Measurements from ENCODE around the gene ABHD12B.
A peak's percentile ranks its signal among the peaks of the same experiment; 100 is the strongest.
"Not testable (repeated sequence)": the region's sequence is repeated elsewhere in the genome, so short reads cannot be mapped to it uniquely, and the experiment has no call there.

The ABHD12B gene

DNA sequence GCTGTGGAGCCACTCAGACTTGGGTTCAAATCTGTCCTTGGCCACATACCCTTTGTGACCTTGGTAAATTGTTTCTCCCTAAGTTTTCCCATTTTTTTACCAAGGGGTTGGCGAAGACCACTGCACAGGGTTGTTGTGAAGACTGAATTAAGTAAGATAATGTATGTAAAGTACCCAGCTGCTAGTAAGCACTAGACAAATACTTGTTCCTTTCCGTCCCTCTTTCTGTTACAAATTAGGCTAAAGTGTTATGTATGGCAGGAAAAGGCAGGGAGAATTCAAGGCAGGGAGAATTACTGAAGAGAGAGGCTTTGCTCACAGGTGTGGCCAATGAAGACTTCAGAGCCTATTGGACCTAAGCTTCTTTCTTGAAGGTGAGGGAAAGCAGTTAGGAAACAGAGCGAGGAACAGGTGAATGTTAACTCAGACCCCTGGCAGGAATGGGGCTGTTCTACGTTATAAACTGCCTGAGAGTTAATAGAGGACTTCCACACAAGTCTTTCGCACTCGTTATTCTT, 25.9 kb downstream of the ABHD12B start:
- no peak for DNase-seq

DNA sequence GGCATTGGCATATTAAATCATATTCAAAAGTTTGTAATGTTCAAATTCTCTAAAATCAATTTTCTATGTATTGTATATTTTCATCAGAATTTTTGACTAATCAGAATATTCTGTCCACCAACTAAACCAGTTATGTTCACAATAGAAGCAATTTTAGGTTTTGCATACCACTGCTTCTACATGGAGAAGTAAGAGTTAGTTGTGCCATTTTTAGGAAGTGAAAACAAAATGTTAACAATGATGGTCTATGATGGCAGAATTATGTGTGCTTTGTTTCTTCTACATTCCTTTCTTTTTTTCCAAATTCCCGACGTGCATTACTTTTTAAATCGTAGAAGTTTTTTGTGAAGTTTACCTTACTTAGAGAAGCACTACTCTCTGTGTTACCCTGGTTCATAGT, 29.5 kb downstream of the ABHD12B start:
- DNase-seq: no peak

DNA sequence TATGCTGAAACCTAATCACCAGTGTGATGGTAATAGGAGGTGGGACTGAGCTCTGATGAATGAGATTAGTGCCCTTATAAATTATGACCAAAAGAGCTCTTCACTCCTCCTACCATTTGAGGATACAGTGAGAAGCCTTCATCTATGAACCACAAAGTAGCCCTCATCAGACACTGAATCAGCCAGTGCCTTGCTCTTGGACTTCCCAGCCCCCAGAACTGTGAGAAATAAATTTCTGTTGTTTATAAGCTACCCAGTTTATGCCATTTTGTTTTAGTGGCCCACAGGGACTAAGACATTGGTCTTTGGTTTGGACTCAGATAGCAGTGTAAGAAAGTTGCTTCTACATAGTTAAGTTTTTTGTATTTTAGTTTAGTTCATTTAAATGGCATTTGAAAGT, 32.9 kb downstream of the ABHD12B start:
- DNase-seq: no peak

DNA sequence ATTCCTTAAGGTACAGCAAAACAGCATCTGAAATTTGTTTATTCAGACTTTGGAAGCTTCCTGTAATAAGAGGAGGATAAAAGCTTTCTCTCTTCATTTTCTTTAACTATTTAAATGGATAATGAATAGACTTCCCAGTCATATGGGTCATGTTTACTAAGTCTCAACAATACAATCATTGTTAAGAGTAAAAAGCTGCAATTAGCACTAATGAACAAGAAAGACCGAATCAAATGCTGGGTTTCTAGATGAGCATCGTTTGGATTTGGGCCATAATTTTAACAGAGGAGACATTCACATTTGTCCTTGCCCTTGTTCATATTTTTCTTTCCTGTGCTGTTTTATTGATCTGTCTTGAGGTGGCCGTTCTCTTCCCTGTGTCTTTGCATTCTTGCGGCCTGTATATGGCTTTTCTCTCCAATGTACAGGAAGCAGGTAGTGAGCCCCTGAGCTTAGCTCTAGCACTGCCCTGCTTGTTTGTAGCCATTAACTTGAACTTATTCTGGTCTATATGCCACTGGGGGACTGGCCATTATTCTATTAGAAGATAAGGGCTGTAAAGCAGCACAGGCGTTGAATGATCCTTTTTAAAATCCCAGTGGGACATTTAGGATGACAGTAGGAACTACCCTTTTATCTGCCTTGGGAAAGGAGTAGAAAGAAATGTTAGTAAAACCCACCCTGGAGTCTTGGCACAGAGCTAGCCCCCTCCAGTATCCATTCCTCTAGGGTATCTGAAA, 34.6 kb downstream of the ABHD12B start:
- DNase-seq: no peak

DNA sequence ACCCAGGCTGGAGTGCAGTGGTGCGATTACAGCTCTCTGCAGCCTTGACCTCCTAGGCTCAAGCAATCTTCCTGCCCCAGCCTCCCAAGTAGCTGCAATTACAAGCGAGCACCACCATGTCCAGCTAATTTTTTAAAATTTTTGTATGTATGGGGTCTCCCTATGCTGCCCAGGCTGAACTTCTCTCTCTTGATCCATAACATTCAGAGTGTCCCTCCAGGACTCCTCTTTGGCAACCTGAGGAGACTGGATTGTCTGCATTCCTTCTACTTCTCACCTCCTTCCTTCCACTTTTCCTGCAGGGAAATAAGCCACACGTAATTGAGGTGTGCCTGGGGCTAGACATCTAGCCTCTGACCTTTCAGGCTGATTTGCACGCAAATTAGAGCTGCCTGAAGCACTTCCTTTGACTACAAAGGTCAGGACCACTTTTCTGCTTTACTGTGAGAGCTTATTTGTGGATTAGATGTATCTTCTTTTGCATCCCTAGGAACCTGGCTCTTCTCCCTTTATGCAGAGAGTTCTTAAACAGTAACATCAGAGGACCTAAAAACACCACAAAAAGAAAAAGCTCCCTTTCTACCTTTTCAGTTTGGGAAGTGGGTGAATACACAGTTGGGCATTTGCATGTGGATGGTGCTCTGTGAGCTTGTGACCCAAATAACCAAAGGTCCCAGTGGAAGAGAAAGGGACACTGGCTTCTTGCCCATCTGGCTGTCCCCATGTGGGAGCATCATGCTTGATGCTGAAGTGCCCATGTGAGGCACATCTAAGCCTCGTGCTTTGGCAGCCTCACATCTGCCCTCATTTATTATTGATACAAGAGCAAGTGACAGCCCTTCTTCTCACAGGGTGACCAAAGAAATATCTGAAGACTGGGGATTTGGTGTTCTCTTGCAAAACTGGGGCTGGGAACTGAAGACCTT, 38.9 kb downstream of the ABHD12B start:
- no peak for DNase-seq

DNA sequence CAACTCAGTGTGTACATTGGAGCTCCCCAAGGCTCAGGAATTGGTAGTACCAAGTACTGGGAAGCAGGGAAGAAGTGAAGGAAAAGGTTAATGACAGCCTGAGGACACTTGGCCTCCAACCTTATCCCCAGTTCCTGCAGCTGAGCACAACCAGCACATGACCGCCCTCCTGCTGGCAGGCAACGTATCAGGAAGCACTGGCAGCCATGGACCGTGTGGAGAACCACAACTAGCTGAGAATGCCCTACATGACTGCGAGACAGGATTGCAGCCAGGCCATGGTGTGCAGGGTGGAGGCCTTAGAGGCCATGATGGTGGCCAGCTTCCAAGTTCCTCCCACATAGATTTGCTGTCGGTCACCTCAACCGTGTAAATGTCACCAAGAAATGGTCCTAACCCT, 45.6 kb downstream of the ABHD12B start:
- DNase-seq: no peak

DNA sequence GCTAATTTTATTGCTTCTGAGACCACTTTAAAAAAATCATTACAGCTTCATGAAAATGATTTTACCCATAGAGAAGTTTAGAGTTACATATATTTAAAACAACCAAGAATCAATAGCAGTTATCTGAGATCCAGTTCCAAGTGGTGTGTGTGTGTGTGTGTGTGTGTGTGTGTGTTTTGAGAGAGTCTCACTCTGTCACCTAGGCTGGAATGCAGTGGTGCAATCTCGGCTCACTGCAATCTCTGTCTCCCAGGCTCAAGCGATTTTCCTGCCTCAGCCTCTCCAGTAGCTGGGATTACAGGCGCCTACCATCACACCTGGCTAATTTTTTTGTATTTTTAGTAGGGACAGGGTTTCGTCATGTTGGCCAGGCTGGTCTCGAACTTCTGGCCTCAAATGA, 47.7 kb downstream of the ABHD12B start:
- not testable (repeated sequence) for DNase-seq

DNA sequence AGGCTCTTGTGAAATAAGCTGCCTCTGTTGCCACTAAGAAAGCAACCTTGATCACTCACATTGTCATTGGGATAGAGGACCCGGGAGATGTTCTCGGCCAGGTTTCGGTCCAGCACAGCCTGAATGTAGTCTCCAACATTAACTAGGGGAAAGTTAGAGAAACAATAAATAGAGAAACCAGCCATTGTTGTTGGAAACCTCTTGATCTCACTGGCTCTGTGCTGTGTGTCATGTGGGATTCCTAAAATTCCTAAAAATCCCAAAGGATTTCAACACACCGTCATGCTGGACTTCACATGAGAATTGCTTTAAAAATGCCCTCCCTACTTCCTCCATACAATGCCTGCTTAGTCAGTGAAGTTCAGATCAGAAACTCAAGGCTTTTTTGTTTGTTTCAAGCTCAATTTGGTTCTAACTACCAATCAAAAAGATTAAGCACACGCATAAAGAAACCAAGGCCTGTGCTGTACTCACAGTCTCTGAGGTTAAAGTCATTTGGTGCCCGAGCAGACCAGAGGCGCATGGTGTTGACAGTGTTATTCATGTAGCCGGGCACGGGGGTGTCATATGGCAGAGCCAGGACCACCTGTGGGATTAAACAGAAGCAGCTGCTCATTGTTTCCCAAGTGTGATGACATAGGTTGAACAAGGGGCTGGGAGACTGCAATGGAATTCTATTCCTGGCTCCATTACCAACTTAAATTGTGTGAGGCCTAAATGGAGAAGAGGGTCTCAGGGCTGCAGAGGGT, 48.8 kb downstream of the ABHD12B start:
- peak; percentile 19 for DNase-seq

DNA sequence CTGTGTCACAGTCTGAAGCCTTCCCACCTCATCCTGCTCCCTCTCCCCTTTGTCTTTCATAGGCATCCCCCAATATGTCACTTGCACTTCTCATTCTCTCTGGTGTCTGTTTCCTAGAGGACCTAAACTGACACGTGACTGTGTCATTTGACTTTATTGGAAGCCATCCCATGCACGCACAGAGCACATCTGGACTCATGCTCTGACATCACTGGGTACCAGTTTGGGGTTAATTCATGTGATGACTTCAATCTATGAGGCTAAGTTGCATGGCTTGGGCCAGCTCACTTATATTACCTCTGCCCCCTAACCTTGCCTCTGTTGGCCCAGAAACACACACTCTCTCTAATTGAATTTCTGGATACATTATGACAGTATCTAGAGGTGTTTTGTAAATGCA, 51.0 kb downstream of the ABHD12B start:
- DNase-seq: no peak

DNA sequence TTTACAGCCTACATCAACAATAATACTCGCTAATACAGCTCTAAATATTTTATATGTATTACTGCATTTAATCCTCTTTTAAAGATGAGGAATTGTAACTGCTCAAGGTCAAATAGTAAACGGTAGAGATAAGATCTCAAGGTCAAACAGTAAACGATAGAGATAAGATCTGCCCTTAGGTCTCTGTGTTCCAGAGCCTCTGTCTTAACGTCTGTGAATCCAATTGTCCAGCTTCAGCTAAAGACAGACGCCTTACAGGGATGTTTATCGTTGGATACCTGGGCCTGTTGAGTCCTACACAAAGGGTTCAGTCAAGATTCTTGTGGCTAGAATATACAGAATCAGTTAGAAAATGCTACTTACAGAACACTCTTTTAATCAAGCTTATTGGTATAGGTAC, 52.4 kb downstream of the ABHD12B start:
- DNase-seq: no peak

DNA sequence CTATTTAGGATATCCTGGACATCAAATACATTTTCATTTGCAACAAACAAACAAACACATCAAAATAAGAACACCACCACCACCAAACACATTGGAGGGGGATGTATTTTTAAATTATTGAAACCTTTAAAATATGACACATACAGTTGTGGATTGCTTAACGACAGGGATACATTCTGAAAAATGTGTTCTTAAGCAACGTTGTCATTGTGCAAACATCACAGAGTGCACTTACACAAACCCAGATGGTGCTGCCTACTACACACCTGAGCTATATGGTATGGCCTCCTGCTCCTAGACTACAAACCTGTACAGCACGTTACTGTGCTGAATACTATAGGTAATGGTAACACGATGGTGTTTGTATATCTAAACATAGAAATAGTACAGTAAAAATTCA, 53.0 kb downstream of the ABHD12B start:
- no peak for DNase-seq

DNA sequence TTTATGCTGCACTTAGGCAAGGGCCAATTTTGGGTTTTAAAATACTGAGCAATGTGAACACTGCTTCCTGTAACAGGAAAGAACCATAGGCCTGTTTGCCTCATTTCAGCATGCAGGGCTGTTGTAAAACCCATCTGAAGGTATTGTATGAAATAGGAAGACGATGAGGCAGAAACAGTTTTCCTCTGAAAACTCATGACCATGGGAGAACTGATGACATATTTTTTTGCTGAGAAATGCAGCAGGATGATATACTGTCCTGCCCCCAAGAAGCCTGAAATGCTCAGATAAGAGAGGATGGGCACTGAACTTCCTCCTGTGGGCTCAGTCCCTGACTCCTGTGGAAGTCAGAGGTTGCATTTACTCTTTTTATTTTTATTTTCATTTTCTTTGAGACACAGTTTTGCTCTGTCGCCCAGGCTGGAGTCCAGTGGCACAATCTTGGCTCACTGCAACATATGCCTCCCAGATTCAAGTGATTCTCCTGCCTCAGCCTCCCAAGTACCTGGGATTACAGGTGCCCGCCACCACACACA, 55.1 kb downstream of the ABHD12B start:
- no peak for DNase-seq

DNA sequence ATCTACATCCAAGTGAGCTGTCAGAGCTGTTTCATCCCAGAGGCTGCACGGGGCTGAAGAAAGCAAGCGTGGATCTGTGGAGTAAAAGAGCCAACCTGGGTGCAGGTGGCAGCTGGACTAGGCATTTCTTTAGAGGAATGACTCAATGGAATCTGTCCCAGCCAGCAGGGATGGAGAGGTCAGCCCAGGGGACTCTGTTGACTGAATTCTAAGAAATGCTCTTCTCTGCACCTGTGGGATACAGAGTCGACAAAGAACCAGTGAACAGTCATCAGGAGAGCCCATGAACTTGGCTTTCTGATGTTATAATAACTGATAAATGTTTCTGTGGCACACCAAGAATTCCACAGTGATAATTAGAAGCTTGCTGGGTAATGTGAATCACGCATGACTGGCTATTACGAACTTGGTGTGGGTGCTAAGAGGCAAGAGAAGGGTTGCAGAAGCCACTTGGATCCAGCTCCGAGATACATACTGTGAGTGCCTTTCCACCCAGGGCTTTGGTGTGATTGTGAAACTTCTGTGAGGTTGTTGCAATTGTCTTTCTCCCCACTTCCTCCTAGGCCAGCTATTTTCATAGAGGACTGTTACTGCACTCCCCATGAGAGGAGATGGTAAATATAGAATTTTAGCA, 56.3 kb downstream of the ABHD12B start:
- no peak for DNase-seq

DNA sequence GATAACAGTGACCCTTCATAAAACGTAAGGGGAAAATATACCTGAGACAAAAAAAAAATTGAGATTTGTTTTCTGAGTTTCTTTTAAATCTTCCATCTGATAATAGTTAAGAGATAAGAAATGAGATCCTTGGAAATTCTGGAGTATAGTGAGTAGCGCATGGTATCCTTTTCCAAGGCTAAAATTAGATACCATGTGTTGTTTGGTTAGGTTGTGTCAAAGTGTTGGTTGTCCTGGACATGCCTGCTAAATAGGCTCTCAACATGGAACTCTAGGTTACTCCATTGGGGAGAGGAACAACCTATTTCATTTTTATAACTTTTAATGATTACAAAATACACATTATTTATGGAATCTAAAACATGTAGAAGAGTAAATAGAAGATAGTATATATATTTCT, 57.7 kb downstream of the ABHD12B start:
- DNase-seq: no peak

DNA sequence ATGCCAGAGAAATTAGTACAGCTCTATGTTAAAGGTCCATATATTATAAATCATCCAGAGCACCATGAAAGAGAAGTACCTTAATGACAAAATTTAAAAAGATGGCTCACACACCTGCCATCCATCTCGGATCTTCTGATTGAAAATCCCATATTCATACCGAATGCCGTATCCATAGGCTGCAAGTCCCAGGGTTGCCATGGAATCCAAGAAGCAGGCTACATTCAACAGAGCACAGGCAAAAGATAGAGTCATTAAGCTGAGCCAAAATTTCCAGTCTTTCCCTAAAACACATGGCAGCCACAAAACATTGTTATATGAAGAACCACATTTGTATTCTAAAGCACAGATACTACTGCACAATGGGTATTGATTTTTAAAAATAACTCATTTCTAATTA, 59.7 kb downstream of the ABHD12B start:
- no peak for DNase-seq

DNA sequence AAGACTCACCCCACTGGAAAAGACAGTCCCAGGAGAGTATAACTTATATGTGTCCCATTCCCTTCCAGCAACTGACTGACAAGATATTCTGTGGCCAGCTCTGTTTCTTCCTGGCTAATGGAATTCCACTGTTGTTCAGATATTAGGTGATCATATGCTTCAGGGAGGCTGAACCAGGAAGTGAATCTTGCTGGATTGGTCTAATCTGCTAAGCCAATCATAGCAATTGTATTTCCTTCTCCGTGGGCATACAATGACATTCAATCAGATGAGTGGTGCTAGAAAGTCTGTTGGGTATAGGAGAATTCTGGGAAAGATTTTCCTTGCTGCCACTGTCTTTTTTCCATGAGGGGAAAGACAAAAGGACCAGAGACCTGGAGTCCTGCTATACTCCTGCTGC, 60.3 kb downstream of the ABHD12B start:
- no peak for DNase-seq

DNA sequence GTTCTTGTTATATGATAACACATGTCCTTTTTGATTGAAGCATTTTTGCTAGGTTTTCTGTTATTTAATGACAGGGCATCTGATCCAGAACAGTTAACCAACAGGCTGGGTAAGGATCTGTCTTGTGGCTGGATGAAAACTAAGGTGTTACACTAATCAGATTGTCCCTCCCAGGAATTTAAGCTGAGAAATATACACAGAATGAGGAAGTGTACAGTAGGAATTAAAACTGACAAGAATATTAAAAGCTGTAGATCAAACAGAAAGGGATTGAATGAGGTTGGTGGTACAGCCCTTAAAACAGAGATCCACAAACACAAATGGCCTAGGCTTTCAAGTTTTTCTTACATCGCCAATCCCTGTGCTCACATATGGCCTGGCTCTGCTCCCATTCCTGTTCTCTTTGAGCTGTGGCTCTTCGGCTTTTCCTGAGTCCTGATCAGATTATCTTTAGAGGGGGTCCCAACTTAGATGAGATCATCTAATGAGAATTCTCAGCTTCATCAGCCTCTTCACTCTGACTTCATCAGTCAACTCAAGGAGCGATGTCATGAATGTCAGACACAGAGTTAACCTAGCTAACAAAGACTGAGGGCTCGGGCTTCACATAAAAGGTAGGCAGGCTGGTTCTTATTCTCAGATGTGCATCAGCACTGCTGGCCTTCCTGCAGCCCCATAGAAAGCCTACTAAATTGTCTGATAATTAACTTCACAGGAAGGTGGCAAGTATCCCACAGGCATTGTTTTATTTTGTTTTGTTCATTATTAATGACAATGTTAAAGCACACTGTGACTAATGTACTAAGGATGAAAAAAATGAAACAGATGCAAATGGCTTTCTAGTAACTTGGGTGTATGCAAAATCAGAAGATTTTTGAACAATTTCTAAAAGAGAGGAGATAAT, 61.0 kb downstream of the ABHD12B start:
- no peak for DNase-seq

DNA sequence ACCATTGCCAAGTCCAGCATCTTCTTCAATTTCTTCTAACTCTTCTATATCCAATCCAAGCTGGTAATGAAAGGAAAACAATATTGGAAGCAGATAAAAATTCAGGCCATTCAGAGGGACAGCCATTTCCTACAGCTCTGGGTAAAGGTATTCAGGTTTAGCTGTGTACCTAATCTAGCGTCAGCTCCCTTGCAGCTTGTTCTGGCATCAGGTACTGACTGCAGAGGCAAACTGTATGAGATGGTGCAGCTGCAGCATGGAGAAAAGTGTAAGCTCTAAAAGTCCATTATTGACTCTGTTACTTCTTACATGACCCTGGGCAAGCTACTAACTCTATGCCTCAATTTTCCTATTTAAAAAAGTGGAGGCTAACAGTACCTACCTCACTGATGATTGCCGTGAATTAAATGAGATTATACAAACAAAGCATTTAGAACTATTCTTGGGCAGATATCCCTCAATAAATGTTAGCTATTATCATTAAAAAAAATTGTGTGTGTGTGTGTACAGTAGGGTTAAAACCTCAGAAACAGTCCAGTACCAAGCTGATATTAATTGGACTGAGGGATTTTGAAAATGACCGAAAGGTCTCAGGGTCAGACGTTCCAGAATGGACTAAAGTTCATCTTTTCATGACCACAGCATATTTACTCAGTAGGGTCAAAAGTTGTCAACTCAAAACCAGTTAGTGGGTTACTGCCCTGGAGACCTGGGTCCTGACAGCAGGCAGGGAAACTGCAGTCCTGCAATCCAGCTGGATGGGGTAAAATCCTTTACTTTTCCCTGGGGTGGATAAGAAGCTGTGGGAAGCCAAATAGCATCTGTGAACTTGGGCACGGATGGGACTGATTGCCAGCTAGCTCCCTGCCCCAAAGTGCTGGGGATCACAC, 63.5 kb downstream of the ABHD12B start:
- no peak for DNase-seq

DNA sequence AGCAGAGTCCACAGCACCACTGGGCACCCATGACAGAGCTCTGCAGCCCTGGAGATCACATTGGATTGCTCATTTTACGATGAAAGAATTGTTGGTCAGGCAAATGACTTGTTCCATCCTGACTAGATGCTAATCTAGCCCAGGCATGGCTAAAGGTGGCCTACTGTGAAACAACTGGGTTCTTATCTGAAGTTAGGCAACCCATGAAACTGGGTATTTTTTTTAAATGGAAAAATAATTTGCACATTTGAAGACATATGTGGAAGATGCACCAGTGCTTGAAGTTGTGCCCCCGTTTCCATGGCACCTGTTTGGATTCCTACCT, 64.1 kb downstream of the ABHD12B start:
- DNase-seq: no peak

DNA sequence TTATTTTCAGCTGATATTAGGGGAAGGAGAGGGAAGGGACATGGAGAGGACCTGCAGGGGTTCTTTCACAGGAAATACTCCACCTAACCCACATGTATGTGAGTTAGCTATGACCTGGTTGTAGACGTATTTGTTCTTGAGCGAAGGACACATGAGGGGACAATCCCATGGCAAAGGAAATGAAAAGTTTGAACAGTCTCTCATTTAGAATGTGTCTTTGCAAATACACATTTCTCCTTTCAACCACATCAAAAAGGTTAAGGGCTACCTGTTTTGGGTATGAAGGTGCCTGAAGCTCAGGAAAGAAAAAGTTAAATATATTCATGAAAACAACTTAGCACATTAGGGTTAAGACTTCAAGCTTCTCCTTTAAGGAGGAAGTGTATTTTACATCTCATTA, 65.0 kb downstream of the ABHD12B start:
- no peak for DNase-seq

DNA sequence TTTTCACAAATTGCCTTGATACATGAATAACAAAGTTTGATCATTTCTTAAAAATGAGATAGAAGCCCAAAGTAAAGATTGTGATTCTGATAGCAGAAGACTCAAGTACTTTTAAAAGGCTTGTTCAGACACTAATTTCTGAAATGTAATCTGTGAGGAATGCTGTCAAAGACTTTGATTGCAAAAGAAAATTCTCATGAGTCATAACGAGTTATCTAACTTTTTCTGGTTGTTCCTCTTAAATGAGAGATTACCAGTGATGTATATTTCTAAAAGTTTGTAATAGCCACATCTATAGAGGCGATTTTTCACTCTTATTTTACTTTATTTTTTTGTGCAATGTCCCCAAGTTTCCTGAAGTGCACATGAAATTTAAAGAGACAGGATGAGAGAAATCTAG, 65.5 kb downstream of the ABHD12B start:
- no peak for DNase-seq
